Raji (cell line): ENCODE results near the gene CRYBG2.

Experiments
- POLR2A ChIP-seq: IDR thresholded peaks from 2 replicates; pipeline ENCODE4 v1.6.1; 2011; ENCODE audit warnings: low read depth, low read length, control low read depth; ENCODE audit not compliant: insufficient read depth

The CRYBG2 gene

DNA sequence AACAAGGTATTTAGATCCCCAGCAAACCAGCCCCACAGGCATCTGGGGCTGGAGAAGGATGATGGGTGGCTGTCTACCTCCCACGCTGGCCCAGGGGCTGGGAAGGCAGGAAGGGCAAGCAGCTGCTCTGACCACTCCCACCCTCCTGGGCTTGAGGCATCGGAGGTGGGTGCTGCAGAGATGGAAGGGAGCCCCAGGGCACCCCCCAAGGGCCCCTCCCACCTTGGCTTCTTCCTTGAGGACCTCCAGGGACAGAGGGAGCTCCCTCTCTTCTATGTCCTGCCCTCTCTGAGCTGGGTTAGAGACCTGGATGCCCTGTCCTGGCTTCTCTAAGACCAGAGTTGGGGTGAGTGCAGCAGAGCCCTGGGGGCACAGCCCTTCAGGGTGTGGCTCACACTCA, 33.0 kb downstream of the CRYBG2 start:
- no peak; the same call in 1 of the 2 replicates for TF ChIP-seq POLR2A

- no peak for TF ChIP-seq POLR2A
These were observed 35.4 kb downstream of the CRYBG2 start for GRCh38 chr1:26318338-26319064.

GRCh38 chr1:26317612-26318337, 36.2 kb downstream of the CRYBG2 start, which contains the start of gene CD52:
TSS of gene CD52 (plus strand) at chr1:26317958. CDS start at chr1:26318018, 60 bp downstream.
- peak; percentile 94 for TF ChIP-seq POLR2A

- TF ChIP-seq POLR2A = no peak
These were observed 36.8 kb downstream of the CRYBG2 start for GRCh38 chr1:26317146-26317545.

DNA sequence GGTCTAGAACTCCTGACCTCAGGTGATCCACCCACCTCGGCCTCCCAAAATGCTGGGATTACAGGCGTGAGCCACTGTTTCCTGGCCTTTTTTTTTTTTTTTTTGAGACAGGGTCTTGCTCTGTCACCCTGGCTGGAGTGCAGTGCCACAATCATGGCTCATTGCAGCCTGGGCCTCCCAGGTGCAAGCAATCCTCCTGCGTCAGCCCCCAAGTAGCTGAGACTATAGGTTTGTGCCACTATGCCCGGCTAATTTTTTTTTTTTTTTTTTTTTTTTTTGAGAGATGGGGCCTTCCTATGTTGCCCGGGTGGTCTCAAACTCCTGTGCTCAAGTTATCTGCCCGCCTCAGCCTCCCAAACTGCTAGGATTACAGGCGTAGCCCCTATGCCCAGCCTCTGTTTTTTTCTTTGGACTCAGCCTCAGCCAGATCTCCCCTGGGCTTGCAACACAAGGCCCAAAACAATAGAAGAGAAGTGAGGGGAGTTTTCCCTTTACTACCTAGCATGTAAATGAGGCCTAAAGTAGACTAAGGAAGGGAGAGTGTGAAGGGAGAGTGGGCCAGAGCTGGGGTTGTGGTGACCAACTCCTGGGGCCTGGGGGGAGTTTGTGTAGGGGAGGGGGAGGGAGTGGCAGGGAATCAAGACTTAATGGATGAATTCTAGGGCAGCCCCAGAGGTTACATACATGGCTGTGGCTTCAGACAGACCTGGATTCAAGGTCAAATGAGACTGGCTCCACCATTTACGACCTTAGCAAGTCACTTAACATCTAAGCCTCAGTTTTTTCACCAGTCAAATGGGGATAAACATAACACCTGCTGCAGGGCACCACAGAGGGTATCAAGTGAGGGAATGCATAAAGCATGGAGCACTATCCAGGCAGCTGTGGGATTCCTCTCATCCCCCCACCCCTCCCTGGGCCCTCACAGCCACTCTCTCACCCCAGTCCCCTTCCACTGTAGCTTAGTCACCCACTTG, 37.8 kb downstream of the CRYBG2 start:
- TF ChIP-seq POLR2A = peak; percentile 17; the same call in 1 of the 2 replicates

GRCh38 chr1:26314501-26314900, 39.4 kb downstream of the CRYBG2 start:
- TF ChIP-seq POLR2A = no peak

DNA sequence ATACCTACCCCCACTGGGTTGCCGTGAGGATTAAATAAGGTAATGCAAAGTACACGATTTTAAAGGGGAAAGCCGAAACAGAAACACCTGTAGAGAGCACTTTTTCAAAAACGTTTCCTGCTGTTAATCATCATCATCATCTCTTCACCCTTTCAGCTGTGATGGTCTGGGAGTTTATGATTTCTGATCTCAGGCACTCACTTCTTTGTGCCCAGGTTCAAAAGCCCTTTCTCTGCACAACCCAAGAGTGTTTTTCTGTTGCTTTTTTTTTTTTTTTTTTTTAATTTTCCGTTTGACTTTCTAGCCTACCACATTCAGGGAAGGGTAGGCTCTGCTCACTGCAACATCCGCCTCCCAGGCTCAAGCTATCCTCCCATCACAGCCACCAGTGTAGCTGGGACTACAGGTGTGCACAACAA, 46.6 kb downstream of the CRYBG2 start:
- TF ChIP-seq POLR2A = peak; percentile 56

DNA sequence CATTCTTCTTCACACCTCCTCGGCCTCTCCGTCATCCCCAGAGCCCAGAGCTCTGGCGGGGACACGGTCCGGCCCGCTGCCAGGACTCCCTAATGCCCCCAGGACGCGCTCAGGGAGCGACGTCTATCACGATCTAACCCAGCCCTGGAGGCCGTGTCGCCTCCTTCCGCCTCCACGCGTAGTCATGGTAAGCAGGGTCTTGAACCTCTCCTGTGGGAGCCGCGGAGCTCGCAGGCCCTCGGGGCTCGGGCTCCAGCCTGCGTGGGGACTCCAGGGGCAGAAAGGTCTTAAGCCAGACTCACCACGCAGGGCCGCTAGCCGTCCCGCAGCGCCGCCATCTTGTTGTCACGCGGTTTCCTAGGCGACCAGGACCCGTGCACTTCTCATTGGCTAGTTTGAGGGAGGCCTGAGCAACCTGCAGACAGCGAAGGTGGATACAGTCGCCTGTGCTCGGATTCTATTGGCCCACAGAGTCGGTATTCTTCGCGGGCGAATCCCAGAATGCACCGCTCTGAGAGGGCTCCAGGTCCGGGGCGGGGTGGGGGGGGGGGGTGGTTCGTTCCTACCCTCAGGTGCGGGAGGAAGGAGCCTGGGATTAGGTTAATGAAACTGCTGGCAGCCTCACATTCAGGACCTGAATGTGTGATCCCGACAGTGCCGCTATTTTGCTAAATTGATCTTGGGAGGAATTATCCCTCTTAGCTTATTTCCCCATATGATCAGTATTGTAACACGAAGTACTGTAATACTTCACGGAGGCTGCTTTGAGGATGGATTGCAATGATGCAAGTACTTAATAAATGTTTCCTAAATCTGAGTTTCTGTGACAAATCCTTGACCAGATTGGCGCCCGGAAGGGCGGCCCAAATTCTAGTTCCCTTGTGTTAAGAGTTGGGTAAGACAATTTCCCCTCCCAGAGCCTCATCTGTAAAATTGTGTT, 47.4 kb downstream of the CRYBG2 start, which contains the start of gene UBXN11:
TSS of gene UBXN11 (minus strand) at position 347 of the 940 bp plus-strand sequence. CDS start 3,753 bp downstream, outside the sequence.
- TF ChIP-seq POLR2A = peak; percentile 72

GRCh38 chr1:26305667-26306289, 48.2 kb downstream of the CRYBG2 start:
- TF ChIP-seq POLR2A = no peak

GRCh38 chr1:26302733-26303405, 51.1 kb downstream of the CRYBG2 start:
- no peak for TF ChIP-seq POLR2A

DNA sequence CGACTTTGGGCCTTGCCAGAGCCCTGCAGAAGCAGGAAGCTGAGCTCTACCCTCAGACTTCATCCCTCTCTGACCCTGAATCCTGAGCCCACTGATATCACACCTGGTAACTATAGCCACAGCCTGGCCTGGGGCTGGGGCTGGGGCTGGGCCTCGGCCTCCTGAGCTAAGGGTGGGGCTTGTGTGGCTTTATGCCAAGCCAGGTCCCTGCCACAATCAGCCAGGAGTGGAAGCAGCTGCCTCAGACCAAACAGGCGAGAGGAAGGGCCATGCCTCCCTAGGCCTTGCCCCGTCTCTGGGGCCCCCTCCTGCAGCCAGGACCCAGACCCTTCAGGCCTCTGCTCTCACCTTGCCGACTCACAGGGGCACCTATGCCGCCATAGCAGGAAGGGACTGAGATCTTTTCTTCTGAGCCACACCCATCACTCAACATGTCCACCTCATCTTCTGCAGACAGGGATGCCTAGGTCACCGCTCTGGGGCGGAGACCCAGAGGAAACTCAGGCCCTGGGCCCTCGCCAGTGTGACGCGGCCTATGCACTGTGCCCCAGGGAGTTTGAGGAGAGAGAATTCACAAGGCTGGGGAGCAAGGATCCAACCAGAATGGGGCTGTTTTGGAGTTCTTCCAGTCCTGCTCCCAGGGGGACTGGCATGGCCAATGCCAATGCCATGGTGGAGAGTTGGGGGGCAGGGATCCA, 53.2 kb downstream of the CRYBG2 start:
- TF ChIP-seq POLR2A = no peak

- no peak for TF ChIP-seq POLR2A
These were observed 56.2 kb downstream of the CRYBG2 start for GRCh38 chr1:26297791-26298124.
